Kidney (tissue), 22 donors: ENCODE data around the gene SYT3. TPM values are rescaled to one million over a fixed set of nuclear protein-coding genes. Genes with fewer than 3 reads are reported as not detected.

Source experiments
- DNase-seq, 5 donors: peaks; one replicate each; pipeline ENCODE4 v3.0.0-alpha.2; 2013 to 2020
- FAIRE-seq: peaks from 2 replicates; lab custom pipeline; 2012; peaks lifted over from hg19 to GRCh38; lab: Jason Lieb, UNC
- H3K27ac ChIP-seq, 2 donors: one replicate each; pipeline ENCODE4 v1.7.0; 2013; ENCODE audit warnings: low read depth in 2 of 2, low read length in 2 of 2, inconsistent platforms in 1 of 2
- H3K27me3 ChIP-seq: one replicate; pipeline ENCODE4 v1.7.1; 2013; ENCODE audit warnings: low read length, inconsistent platforms; ENCODE audit not compliant: control insufficient read depth, insufficient read depth
- H3K36me3 ChIP-seq, 3 donors: one replicate each; pipeline versions ENCODE4 v1.7.0 to v1.7.1; 2013; ENCODE audit warnings: low read length in 3 of 3, control low read depth in 1 of 3, inconsistent platforms in 1 of 3; ENCODE audit not compliant: insufficient read depth in 3 of 3, control insufficient read depth in 2 of 3
- H3K4me1 ChIP-seq, 3 donors: one replicate each; pipeline versions ENCODE4 v1.7.0 to v1.7.1; 2013; ENCODE audit warnings: low read length in 3 of 3, inconsistent platforms in 1 of 3, low read depth in 1 of 3; ENCODE audit not compliant: control insufficient read depth in 2 of 3, insufficient read depth in 2 of 3
- H3K4me3 ChIP-seq, 3 donors: one replicate each; pipeline versions ENCODE4 v1.7.0 to v1.8.1; 2013; ENCODE audit warnings: low read length in 3 of 3, control low read depth in 1 of 3, inconsistent platforms in 1 of 3
- H3K9ac ChIP-seq, 3 donors: one replicate each; pipeline versions ENCODE4 v1.7.0 to v1.7.1; 2013; ENCODE audit warnings: low read length in 3 of 3, control low read depth in 1 of 3, inconsistent platforms in 1 of 3
- H3K9me3 ChIP-seq, 3 donors: one replicate each; pipeline versions ENCODE4 v1.7.0 to v1.7.1; 2013; ENCODE audit warnings: low read length in 3 of 3, control low read depth in 1 of 3, inconsistent platforms in 1 of 3; ENCODE audit not compliant: control insufficient read depth in 2 of 3, insufficient read depth in 1 of 3
- CTCF ChIP-seq: IDR thresholded peaks from 3 replicates; pipeline ENCODE4 v1.5.1; 2012; ENCODE audit warnings: mild to moderate bottlenecking, moderate library complexity, borderline replicate concordance; ENCODE audit not compliant: insufficient read depth; ENCODE audit errors: extremely low read depth
- intact Hi-C: fragments of 100-400 bp; cut with DNase I; formaldehyde crosslinking; loops from one replicate; pipeline ENCODE4 v1.11.1; 2022
- long read RNA-seq, 10 donors: library from polyadenylated mRNA in 1 of 10; unstranded in 1 of 10; transcript quantifications; one replicate each; pipeline ENCODE4 v2.0.0 and lab custom pipeline, GENCODE V29; 2021 to 2026
- polyA plus RNA-seq: library from polyadenylated mRNA; stranded (reverse); fragments of 350-450 nt; fragmentation: Illumina TruSeq; extraction: RNeasy Lipid Tissue Mini Kit (QIAGEN cat#74804); gene quantifications from one replicate; pipeline ENCODE4 v1.2.3, GENCODE V29; 2014; ENCODE audit warnings: low read depth, low replicate concordance; ENCODE audit not compliant: insufficient read depth
- total RNA-seq: library from RNA; stranded (reverse); fragmentation: NEBNext Ultra II Directional; extraction: Animal tissue kit (Norgen Biotek cat#: 25700); gene quantifications from one replicate; pipeline ENCODE4 v1.2.1, GENCODE V29; 2021
- donor health status: control.
- donor health status: control.
- donor health status: control.
- donor health status: control.
- donor health status: control.
- donor health status: DM: yes; HTN: yes; CAD: no.
- donor health status: Normal renal cell carcinoma (clear cell type).

The SYT3 gene
- total RNA-seq (0.63 TPM), polyA plus RNA-seq (0.54 TPM)
- long read RNA-seq, donor 1, result 0 reads
- long read RNA-seq, donor 2, result 0 reads
- long read RNA-seq, donor 3, result 0 reads
- long read RNA-seq, donor 4, result 0 reads
- long read RNA-seq, donor 5, result 0 reads
- long read RNA-seq, donor 6, partial matches to known transcripts, result 0 of 1 reads
- long read RNA-seq, donor 6, other reads (novel, unspliced or antisense), result 0 of 1 reads
- long read RNA-seq, donor 7, partial matches to known transcripts, result 0 of 3 reads
- long read RNA-seq, donor 7, other reads (novel, unspliced or antisense), result 0 of 3 reads
- long read RNA-seq, donor 8, result 0 reads
- long read RNA-seq, donor 9, result 0 reads
- long read RNA-seq, donor 10, partial matches to known transcripts, result 38 of 45 reads
- long read RNA-seq, donor 10, other reads (novel, unspliced or antisense), result 7 of 45 reads

DNA sequence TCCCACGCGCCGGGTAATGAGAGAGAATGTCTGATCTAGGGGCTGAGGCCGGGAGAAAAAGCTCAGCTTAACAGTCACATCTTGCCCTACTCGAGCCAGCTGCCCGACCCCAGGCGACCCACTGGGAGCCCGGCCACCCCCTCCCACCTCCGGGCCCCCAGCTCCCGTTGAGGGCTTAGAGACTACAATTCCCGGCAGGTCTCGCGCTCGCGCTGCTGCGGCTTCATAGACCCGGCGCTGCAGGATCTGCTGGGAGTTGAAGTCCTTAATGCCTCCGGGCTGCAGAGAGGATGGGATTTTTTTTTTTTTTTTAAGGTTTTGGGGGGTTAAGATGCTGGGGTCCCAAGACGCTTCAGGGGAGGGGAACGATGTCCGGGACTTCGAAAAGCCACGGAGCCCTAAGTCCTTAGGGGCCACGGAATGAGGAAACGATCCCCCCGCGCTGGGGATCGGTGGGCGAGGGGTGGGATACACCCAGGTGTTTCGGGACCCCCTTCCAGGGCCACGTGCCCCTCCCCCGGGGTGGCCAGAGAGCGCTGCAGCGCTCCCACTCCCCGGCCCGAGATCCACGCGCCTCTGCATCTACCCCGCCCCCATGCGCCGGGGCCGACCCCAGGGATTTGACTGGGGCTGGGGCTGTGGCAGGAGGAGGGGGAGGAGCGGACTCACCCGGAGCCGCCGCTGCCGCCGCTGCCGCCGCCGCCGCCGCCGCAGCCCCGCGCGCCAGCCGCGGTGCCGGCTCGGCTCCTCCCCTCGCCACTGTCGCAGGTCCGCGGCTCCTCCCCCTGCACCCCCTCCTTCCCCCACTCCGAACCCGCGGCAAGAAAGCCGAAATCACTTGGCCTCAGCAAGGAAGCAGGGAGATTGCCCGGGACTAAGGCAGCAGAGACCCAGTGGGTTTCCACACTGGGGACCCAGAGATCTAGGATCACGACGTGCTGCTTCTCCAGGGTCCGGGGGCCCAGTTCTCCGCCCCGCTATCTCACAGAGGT lies at the start of gene SYT3:
TSS of gene SYT3 (minus strand) at position 761 of the 992 bp plus-strand sequence. CDS start 2,470 bp downstream, outside the sequence.
- DNase-seq, result peak; percentile 65 to 83 (median 70)
- Histone ChIP-seq H3K9me3 (peaks cover 0 to 10% (median 0%) of the 10 kb centered on the region in 3 donors), H3K4me1 (no peaks in the 10 kb centered on the region), H3K4me3 (peak within 1 kb of the TSS in 2 of 3 donors; percentile 37 to 42), H3K27me3 (peaks cover 3% of the 10 kb centered on the region), H3K9ac (no peak within 1 kb of the TSS), H3K36me3 (no peaks in the 10 kb centered on the region), H3K27ac (no peak within 1 kb of the TSS)
- no peak for TF ChIP-seq CTCF
- intact Hi-C loops, result no loop called here
- FAIRE-seq, result no peak

GRCh38 chr19:50688766-50689165 lies 49.1 kb upstream of the SYT3 start:
- intact Hi-C loops, result no loop called here
- no peak for TF ChIP-seq CTCF
- Histone ChIP-seq H3K9me3 (no peaks in the 10 kb centered on the region), H3K27ac (no peak overlapping the region), H3K4me3 (no peak overlapping the region), H3K27me3 (peaks cover 8% of the 10 kb centered on the region), H3K9ac (no peak overlapping the region), H3K36me3 (no peaks in the 10 kb centered on the region), H3K4me1 (no peaks in the 10 kb centered on the region)
- FAIRE-seq, result no peak
- DNase-seq, result peak in 1 of 5 donors; percentile 70

GRCh38 chr19:50686310-50687032 lies 46.8 kb upstream of the SYT3 start:
- no peak for FAIRE-seq
- Histone ChIP-seq H3K4me1 (no peaks in the 10 kb centered on the region), H3K36me3 (no peaks in the 10 kb centered on the region), H3K9ac (no peak overlapping the region), H3K27ac (no peak overlapping the region), H3K27me3 (no peaks in the 10 kb centered on the region), H3K4me3 (no peak overlapping the region), H3K9me3 (no peaks in the 10 kb centered on the region)
- no peak for DNase-seq
- TF ChIP-seq CTCF, result no peak
- intact Hi-C loops, result no loop called here
